Ishikawa (cell line): ENCODE results near the gene ATP10A.

Experiments
- CEBPB ChIP-seq: IDR thresholded peaks from 2 replicates; pipeline ENCODE4 v1.6.1; 2012
- CREB1 ChIP-seq: IDR thresholded peaks from 2 replicates; pipeline ENCODE4 v1.6.1; 2012; ENCODE audit warnings: low read depth
- EGR1 ChIP-seq: IDR thresholded peaks from 2 replicates; pipeline ENCODE4 v1.6.1; 2012
- EP300 ChIP-seq: IDR thresholded peaks from 2 replicates; pipeline ENCODE4 v1.6.1; 2012; ENCODE audit warnings: borderline replicate concordance
- FOXM1 ChIP-seq: IDR thresholded peaks from 2 replicates; pipeline ENCODE4 v1.6.1; 2012; ENCODE audit warnings: low read depth, borderline replicate concordance
- NFIC ChIP-seq: IDR thresholded peaks from 2 replicates; pipeline ENCODE4 v1.6.1; 2012
- RAD21 ChIP-seq: IDR thresholded peaks from 2 replicates; pipeline ENCODE4 v1.6.1; 2012; ENCODE audit warnings: low read depth
- TAF1 ChIP-seq: IDR thresholded peaks from 2 replicates; pipeline ENCODE4 v1.6.1; 2012; ENCODE audit warnings: low read depth, mild to moderate bottlenecking
- TCF12 ChIP-seq: IDR thresholded peaks from 2 replicates; pipeline ENCODE4 v1.6.1; 2012; ENCODE audit warnings: low read depth
- TEAD4 ChIP-seq: IDR thresholded peaks from 2 replicates; pipeline ENCODE4 v1.6.1; 2012
- YY1 ChIP-seq: IDR thresholded peaks from 2 replicates; pipeline ENCODE4 v1.6.1; 2012; ENCODE audit warnings: low read depth
- ZBTB7A ChIP-seq: IDR thresholded peaks from 2 replicates; pipeline ENCODE4 v1.6.1; 2012; ENCODE audit warnings: low read depth
- TF ChIP-seq, protein P1 (sequence below): IDR thresholded peaks from 2 replicates; pipeline ENCODE4 v1.6.1; 2012
- TF ChIP-seq, protein P2 (sequence below): IDR thresholded peaks from 2 replicates; pipeline ENCODE4 v1.6.1; 2012; ENCODE audit warnings: low read depth, mild to moderate bottlenecking
- TF ChIP-seq, protein P3 (sequence below): IDR thresholded peaks from 2 replicates; pipeline ENCODE4 v1.6.1; 2012

The ATP10A gene

DNA sequence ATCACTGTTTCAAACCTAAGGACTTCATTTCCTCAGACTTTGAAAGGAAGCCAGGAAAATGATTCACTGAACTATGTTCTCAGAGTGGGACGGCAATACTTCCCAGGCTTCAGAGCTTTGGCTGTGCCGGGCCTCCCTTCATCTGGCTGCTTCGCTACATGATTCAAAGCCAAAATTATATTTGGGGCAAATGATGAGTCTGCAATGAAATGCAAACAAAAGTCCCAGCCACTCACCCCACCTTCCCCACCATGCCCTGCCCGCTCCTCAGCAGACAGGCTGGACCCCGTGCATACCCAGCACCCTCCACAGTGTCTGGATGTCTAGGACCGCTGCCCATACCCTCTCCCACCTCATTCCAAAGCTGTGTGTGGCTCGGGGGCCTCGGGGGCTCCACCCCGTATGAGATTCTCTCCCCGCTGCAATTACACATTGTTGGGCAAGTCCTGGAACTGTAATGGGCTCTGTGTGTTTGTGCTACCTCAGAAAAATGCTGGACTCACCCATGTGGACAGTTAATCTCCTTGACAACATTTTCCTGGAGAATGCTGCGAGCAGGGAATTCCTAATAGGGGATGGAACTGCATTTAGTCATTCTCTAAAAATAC lies 32.2 kb downstream of the ATP10A start:
- TF ChIP-seq CEBPB, result no peak
- TF ChIP-seq, protein P1, sequence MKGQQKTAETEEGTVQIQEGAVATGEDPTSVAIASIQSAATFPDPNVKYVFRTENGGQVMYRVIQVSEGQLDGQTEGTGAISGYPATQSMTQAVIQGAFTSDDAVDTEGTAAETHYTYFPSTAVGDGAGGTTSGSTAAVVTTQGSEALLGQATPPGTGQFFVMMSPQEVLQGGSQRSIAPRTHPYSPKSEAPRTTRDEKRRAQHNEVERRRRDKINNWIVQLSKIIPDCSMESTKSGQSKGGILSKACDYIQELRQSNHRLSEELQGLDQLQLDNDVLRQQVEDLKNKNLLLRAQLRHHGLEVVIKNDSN, result no peak
- TF ChIP-seq, protein P2, sequence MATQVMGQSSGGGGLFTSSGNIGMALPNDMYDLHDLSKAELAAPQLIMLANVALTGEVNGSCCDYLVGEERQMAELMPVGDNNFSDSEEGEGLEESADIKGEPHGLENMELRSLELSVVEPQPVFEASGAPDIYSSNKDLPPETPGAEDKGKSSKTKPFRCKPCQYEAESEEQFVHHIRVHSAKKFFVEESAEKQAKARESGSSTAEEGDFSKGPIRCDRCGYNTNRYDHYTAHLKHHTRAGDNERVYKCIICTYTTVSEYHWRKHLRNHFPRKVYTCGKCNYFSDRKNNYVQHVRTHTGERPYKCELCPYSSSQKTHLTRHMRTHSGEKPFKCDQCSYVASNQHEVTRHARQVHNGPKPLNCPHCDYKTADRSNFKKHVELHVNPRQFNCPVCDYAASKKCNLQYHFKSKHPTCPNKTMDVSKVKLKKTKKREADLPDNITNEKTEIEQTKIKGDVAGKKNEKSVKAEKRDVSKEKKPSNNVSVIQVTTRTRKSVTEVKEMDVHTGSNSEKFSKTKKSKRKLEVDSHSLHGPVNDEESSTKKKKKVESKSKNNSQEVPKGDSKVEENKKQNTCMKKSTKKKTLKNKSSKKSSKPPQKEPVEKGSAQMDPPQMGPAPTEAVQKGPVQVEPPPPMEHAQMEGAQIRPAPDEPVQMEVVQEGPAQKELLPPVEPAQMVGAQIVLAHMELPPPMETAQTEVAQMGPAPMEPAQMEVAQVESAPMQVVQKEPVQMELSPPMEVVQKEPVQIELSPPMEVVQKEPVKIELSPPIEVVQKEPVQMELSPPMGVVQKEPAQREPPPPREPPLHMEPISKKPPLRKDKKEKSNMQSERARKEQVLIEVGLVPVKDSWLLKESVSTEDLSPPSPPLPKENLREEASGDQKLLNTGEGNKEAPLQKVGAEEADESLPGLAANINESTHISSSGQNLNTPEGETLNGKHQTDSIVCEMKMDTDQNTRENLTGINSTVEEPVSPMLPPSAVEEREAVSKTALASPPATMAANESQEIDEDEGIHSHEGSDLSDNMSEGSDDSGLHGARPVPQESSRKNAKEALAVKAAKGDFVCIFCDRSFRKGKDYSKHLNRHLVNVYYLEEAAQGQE, result no peak

DNA sequence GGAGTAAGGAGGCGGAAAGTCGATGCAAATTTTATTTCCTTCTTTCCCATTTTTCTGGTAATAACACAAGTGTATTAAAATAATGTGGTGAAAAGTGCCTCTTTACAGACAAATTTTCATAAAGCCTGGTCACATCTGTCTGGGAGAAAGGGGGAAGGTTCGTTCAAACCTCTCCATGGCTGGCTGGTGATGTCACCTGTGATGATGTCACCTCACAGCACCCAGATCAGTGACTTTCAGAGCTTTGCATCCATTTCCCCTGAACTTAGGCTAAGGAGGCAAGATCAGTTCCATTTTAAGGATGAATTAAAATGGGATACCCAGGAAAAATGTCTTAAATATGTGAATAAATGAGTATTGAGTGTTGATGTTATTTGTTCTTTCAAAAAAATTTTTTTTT lies 34.1 kb downstream of the ATP10A start:
- TF ChIP-seq ZBTB7A (no peak), EGR1 (no peak), NFIC (no peak), TAF1 (no peak)

DNA sequence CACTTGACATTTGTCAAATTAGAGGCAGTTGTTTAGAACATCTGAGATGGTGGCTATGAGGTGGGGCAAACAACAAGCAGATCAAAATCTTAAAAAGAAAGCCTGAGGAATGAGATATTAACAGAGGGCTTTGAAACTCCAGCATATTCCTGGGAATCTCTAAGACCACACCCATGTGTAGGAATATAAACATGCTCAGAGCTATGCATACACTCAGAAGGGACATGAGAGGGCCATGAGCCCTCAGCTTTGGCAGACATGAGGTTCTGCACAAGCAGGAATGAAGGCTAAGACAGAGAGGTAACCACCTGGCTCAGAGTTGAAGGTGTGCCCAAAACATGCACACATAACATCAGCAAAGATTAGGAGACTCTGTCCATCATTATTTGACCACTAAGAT lies 37.9 kb downstream of the ATP10A start:
- no peak for TF ChIP-seq TEAD4
- TF ChIP-seq, protein P1, result no peak
- no peak for TF ChIP-seq RAD21
- TF ChIP-seq, protein P3, sequence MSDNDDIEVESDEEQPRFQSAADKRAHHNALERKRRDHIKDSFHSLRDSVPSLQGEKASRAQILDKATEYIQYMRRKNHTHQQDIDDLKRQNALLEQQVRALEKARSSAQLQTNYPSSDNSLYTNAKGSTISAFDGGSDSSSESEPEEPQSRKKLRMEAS, result no peak
- no peak for TF ChIP-seq ZBTB7A
- TF ChIP-seq FOXM1, result no peak
- TF ChIP-seq CREB1, result no peak
- no peak for TF ChIP-seq EP300
- no peak for TF ChIP-seq TAF1
- TF ChIP-seq EGR1, result no peak
- no peak for TF ChIP-seq TCF12
- no peak for TF ChIP-seq YY1
- TF ChIP-seq, protein P2, result no peak
- TF ChIP-seq CEBPB, result no peak

DNA sequence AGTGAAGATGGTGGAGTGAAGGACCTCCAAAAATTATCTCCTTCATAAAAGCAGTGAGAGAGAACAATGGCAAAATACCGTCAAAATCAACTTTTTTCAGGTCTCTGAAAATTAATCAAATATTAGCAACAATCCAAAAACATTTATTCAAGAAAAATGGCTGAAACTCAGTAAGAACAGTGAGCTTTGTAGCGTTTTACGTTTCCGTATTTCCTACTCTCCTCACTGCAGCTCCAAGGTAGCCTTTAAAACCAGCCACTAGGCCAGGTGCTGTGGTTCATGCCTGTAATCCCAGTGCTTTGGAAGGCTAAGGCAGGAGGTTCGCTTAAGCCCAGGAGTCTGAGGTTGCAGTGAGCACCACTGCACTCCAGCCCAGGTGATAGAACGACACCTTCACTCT lies 38.5 kb downstream of the ATP10A start:
- TF ChIP-seq EGR1, result no peak
- TF ChIP-seq TCF12, result no peak
- TF ChIP-seq TAF1, result no peak
- TF ChIP-seq CEBPB, result no peak
- no peak for TF ChIP-seq RAD21
- TF ChIP-seq, protein P1, result no peak
- TF ChIP-seq CREB1, result no peak
- TF ChIP-seq NFIC, result no peak
- no peak for TF ChIP-seq YY1
- no peak for TF ChIP-seq EP300
- TF ChIP-seq, protein P3, result no peak
- TF ChIP-seq, protein P2, result no peak
- TF ChIP-seq ZBTB7A, result no peak
- TF ChIP-seq TEAD4, result no peak

DNA sequence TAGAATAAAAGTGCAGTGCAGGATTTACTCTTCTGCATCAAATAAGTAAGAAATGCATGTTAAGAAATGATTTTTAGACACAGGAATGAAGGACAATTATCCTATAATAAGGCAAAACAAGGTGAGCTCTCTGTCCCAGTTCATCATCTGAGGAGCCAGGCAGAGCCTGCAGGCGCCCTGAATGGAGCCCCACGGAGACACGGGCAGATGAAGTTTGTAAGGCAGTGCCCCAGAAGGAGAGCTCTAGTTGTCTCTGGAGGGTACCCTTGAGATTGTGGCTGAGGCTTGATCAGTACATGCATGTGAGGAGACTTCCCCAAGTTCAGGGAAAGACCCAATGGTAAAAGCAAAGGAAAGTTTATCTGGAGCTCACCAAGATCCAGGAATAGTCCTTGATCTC lies 50.3 kb downstream of the ATP10A start:
- TF ChIP-seq, protein P2, result no peak
- TF ChIP-seq YY1 (no peak), NFIC (no peak), ZBTB7A (no peak), CEBPB (no peak), EP300 (no peak), TCF12 (no peak), TAF1 (no peak), TEAD4 (no peak)
- TF ChIP-seq, protein P1, result no peak
